H1 (cell line): ENCODE results near the gene ADK. TPM values are rescaled to one million over a fixed set of nuclear protein-coding genes. Genes with fewer than 3 reads are reported as not detected.

Experiments used
- JUND ChIP-seq: IDR thresholded peaks from 2 replicates; pipeline ENCODE4 v1.6.1; 2011; ENCODE audit warnings: mild to moderate bottlenecking, improper control_type of control experiment, low read length
- KDM4A ChIP-seq: IDR thresholded peaks from one replicate; pipeline ENCODE4 v1.7.1; 2012; ENCODE audit warnings: low read depth, mild to moderate bottlenecking, moderate library complexity, low read length, inconsistent platforms; ENCODE audit not compliant: severe bottlenecking
- PHF8 ChIP-seq: fragments of 200-600 bp; sonication (generic); conservative IDR thresholded peaks from 2 replicates; pipeline ENCODE4 v1.7.1; 2012; ENCODE audit warnings: low read depth, mild to moderate bottlenecking, inconsistent platforms, low read length, moderate library complexity
- TAF7 ChIP-seq: optimal IDR thresholded peaks from 2 replicates; pipeline ENCODE3; 2011; ENCODE audit warnings: low read depth, mild to moderate bottlenecking, inconsistent platforms, low read length, moderate library complexity, borderline replicate concordance
- polyA plus RNA-seq, 7 experiments: library from polyadenylated mRNA; depleted of rRNA in 3 of 7; stranded (reverse) in 5 of 7; unstranded in 2 of 7; fragments of >200 nt in 5 of 7; fragments of 200-250 nt in 2 of 7; gene quantifications; 1 replicate in 5 of 7; 2 replicates in 1 of 7; 4 replicates in 1 of 7; pipeline versions ENCODE4 v1.2.1 to v1.2.3, GENCODE V29; 2011 to 2013; ENCODE audit warnings: missing spikeins in 2 of 7, mixed read lengths in 2 of 7
- total RNA-seq: library from RNA; stranded (reverse); fragmentation: NEBNext Ultra II Directional; extraction: Animal tissue kit (Norgen Biotek cat#: 25700); gene quantifications from 2 replicates; pipeline ENCODE4 v1.2.1, GENCODE V29; 2021

ADK gene
- total and polyA plus RNA-seq, 2 of the 8 experiments (the other 6 are each of a cell fraction or from before 2014, with no cell fraction given), result 12.3 to 42.4 TPM

DNA sequence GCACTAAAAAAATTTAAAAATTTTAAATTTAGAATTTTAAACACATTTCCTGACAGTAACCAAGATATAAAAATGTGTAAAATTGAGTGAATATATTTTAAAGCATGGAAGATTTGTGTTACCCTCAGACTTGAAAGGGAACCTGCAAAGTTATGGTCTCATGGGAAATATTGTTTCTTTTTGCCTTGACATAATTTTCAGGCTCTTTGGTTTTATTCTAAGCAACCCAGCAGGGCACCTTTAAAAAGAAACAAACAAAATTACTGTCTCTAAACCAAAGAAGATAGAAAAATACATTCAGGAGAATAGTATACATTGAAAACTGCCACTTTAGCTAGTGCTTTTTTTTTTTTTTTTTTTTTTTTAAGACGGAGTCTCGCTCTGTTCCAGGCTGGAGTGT is 87.5 kb downstream of the ADK start (continued):
- TF ChIP-seq KDM4A (no peak), TAF7 (no peak), JUND (no peak), PHF8 (no peak)
- TF ChIP-seq, all 59 proteins: peak for 0
